GM21447 (cell line): ENCODE data around the gene ZNF778.
"Not testable (repeated sequence)": the region's sequence is repeated elsewhere in the genome, so short reads cannot be mapped to it uniquely, and the experiment has no call there.

Source experiments
- ATAC-seq: cut with Tn5 transposase; IDR thresholded peaks from one replicate; pipeline ENCODE4 v1.9.1; 2021; ENCODE audit not compliant: unreplicated experiment

The ZNF778 gene

DNA sequence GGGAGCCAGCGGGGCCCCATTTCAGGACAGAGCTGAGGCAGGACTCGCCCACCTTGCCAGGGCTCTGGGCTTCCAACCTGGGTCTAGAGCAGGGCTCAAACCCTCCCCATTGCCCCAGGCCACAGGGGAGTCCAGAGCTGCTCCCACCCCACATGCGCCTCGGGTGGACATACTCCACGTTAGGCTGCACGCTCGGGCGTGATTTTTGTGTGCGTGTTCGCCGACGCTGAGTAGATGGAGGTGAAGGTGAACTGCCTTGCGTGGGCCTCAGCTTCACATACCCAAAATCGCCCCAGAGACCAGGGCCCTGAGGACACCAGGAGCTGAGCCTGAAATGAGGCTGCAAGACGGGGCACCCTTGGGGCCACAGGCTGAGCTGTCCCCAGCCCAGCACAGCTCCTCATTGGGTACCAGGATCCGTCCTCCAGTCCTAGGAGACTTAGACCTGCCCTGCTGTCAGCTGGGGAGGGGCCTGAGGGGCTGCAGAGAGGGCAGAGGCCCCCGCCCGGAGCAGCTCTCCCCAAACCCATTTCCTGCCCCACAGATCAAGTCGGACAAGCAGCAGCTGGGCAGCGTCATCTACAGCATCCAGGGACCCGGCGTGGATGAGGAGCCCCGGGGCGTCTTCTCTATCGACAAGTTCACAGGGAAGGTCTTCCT is 37.7 kb upstream of the ZNF778 start:
- no peak for ATAC-seq

- no peak for ATAC-seq
Observed at GRCh38 chr16:89183463-89183862, 34.0 kb upstream of the ZNF778 start.

DNA sequence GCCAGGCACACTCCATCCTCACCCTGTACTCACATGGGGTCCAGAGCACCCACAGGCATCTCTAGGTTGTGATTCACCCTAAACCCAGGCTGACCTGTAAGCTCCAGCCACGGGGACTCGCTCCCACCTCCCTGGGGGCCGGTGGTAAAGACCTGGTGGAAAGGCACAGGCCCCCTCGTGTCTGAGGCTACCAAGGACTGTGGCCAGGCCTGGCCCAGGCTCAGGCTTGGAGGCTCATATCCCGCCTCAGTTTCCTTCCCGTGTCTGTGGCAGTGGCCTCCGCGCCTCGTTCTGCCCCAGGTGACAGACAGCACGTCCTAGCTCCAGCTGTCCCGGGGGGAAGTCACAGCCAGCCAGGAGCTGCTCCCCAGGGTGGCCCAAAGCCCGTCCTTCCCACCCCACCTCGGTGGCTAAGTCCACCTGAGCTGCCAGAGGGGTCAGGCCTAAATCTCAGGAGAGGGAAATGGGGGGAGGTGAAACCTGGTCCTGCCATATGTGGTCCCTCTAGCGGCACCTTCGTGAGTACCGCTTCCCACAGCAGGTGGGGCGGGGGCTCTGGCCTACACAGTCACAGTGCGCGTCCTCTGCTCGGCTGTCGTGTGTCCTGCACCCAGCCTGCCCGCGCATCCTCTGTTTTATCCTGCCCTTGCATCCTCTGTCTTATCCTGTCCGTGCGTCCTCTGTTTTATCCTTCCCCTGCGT is 33.4 kb upstream of the ZNF778 start:
- ATAC-seq: no peak

GRCh38 chr16:89184677-89184932 is 32.9 kb upstream of the ZNF778 start:
- ATAC-seq: no peak

DNA sequence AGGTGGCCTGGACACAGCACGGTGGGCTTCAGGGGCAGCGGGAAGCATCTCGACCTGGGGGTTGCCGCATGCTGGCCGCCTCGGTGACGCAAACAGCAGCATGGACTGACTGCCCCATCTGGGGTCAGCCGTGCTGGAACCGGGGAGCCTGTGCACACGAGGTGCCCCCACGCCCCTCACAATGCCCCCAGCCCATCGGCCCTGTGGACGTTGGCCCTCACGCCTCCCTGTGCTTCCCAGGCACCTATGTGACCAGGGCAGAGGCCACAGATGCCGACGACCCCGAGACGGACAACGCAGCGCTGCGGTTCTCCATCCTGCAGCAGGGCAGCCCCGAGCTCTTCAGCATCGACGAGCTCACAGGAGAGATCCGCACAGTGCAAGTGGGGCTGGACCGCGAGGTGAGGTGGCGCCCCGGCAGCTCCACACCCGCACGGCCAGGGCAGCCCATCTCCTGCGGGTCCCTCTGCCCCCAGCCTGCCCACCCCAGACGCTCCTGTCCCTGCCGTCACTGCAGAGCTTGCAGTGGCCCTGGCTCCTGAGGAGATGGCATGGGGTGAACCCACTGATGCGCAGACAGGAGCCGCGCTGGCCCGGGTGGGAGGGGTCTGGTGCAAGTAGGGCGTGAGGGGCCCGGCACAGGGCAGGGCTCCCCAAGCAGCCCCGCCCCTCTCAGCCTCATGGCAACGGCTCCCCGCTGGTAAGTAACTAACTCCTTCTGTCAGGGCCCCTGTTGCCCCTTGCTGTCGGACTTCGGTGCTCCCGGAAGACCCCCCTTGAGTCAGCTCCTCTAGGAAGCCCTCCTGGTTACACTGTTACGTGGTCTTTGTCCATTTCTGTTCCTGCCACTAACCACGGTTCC is 32.3 kb upstream of the ZNF778 start:
- ATAC-seq: no peak

GRCh38 chr16:89185887-89186592 is 31.5 kb upstream of the ZNF778 start:
- ATAC-seq: not testable (repeated sequence)

DNA sequence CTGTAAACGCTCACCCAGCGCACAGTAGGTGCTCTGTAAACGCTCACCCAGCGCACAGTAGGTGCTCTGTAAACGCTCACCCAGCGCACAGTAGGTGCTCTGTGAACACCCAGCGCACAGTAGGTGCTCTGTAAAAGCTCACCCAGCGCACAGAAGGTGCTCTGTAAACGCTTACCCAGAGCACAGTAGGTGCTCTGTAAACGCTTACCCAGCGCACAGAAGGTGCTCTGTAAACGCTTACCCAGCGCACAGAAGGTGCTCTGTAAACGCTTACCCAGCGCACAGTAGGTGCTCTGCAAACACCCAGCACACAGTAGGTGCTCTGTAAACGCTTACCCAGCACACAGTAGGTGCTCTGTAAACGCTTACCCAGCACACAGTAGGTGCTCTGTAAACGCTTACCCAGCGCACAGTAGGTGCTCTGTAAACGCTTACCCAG is 30.9 kb upstream of the ZNF778 start:
- ATAC-seq: not testable (repeated sequence)

DNA sequence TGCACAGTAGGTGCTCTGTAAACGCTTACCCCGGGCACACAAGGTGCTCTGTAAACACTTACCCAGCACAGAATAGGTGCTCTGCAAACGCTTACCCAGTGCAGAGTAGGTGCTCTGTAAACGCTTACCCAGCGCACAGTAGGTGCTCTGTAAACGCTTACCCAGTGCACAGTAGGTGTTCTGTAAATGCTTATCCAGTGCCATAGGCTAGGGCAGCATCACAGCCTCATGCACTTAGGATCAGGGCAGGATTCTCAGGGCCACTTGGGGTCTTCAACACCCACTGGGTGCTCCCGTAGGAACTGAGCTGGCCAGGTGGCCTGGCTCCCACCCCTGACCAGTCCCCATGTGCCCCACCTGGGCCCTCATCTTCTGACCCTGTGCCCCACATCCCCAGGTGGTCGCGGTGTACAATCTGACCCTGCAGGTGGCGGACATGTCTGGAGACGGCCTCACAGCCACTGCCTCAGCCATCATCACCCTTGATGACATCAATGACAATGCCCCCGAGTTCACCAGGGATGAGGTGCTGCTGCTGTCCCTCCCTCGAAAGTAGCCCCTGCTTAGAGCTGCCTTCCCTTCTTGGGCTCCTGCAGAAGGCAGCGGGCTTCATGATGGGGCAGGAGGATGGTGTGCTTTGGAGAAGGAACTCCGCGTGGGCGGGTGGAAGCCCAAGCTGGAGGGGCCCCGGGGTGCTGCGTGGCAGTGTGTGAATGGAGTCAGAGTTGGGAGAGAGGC is 30.3 kb upstream of the ZNF778 start:
- no peak for ATAC-seq

GRCh38 chr16:89187770-89188392 is 29.6 kb upstream of the ZNF778 start:
- ATAC-seq: no peak

DNA sequence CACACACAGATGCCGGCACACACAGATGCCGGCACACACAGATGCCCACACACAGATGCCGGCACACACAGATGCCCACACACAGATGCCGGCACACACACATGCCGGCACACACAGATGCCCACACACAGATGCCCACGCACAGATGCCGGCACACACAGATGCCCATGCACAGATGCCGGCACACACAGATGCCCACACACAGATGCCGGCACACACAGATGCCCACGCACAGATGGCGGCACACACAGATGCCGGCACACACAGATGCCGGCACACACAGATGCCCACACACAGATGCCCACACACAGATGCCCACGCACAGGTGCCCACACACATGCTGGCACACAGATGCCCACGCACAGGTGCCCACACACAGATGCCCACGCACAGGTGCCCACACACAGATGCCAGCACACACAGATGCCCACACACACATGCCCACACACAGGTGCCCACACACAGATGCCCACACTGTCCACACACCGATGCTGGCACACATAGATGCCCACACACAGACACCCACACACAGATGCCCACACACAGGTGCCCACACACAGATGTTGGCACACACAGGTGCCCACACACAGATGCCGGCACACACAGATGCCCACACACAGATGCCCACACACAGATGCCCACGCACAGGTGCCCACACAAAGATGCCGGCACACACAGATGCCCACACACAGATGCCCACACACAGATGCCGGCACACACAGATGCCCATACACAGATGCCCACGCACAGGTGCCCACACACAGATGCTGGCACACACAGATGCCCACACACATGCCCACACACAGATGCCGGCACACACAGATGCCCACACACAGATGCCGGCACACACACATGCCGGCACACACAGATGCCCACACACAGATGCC is 28.8 kb upstream of the ZNF778 start:
- ATAC-seq: not testable (repeated sequence)

GRCh38 chr16:89189358-89190025 is 28.0 kb upstream of the ZNF778 start:
- no peak for ATAC-seq

GRCh38 chr16:89190150-89190958 is 27.1 kb upstream of the ZNF778 start:
- ATAC-seq: no peak

DNA sequence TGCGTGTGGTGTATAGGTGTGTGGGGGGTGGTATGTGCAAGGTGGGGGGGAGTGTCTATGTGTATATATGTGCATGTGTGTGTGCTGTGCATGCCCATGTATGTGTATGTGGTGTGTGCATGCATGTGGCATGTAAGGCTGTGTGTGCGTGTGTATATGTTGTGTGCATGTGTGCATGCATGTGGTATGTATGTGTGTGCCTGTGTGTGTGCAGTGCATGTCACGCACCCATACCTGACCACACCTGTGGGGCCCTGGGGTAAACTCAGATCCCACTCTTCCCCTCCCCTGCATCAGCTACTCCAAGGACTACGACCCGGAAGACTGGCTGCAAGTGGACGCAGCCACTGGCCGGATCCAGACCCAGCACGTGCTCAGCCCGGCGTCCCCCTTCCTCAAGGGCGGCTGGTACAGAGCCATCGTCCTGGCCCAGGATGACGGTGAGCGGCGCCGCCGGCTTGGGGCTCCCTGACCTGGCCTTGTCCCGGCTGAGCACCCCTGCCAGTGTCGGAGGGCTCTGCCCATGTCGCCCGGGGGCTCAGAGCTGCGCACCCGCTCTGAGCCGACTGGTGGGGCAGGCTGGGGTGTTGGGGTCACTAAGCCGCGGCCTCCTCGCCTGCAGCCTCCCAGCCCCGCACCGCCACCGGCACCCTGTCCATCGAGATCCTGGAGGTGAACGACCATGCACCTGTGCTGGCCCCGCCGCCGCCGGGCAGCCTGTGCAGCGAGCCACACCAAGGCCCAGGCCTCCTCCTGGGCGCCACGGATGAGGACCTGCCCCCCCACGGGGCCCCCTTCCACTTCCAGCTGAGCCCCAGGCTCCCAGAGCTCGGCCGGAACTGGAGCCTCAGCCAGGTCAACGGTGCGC is 26.2 kb upstream of the ZNF778 start:
- no peak for ATAC-seq

DNA sequence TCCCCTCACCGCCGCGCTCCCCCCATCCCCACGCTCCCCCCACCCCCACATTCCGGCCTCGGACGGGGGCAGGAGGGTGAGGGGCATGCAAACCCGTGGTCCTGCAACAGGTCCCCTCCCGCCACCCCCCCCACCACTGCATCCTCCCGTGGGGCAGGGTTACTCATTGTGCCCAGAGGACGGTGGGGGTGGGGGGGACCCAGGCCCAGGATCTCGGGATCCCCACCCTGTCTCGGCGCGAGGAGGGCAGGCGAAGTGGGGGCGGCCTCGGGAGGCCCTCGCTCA is 25.7 kb upstream of the ZNF778 start:
- ATAC-seq: no peak

DNA sequence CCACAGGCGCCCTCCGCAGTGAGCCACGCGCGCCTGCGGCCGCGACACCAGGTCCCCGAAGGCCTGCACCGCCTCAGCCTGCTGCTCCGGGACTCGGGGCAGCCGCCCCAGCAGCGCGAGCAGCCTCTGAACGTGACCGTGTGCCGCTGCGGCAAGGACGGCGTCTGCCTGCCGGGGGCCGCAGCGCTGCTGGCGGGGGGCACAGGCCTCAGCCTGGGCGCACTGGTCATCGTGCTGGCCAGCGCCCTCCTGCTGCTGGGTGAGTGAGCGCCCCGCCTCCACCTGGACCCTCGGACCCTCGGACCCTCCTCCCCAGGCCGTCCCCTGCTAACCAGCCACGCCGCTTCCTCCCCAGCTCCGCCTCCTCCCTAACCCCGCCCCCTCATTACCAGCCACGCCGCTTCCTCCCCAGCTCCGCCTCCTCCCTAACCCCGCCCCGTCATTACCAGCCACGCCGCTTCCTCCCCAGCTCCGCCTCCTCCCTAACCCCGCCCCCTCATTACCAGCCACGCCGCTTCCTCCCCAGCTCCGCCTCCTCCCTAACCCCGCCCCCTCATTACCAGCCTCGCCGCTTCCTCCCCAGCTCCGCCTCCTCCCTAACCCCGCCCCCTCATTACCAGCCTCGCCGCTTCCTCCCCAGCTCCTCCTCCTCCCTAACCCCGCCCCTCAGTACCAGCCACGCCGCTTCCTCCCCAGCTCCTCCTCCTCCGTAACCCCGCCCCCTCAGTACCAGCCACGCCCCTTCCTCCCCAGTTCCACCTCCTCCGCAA is 25.1 kb upstream of the ZNF778 start:
- not testable (repeated sequence) for ATAC-seq

DNA sequence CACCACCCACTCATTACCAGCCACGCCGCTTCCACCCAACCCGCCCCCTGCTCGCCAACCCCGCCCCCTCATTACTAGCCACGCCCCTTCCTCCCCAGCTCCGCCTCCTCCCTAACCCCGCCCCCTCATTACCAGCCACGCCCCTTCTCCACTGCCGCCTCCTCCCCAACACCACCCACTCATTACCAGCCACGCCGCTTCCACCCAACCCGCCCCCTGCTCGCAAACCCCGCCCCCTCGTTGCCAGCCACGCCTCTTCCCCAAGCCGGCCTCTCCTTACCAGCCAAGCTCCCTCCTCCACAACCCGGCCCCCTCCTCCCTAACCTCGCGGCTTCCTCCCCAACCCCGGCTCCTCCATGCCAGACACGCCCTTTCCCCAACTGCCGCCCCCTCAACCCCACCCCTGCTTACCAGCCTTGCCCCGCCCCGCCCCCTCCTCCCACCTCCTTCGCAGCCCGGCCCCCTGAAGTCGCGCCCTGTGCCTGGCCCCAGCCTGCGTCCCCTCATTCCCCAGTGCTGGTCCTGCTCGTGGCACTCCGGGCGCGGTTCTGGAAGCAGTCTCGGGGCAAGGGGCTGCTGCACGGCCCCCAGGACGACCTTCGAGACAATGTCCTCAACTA is 24.4 kb upstream of the ZNF778 start:
- no peak for ATAC-seq
